ENCODE data around the gene NKAIN2. TPM values are rescaled to one million over a fixed set of nuclear protein-coding genes. Genes with fewer than 3 reads are reported as not detected.

The NKAIN2 gene
- total and polyA plus RNA-seq, 9 of the 15 experiments (the other 6 are each of a cell fraction or from before 2014, with no cell fraction given), result not detected

- Histone ChIP-seq H3K36me3 (ENCODE audit: control insufficient read depth, insufficient read depth, low read length) (no peaks in the 10 kb centered on the region), H3K4me1 (replicated peaks in 1 of 2; ENCODE audit: control insufficient read depth in 2 of 2, insufficient read depth in 2 of 2, low read length in 2 of 2) (no peaks in the 10 kb centered on the region), H3K4me2 (ENCODE audit: insufficient read depth, low read length) (no peak overlapping the region), H3K4me3 (no peak overlapping the region), H3K27ac (ENCODE audit: extremely low read depth, low read depth, low read length) (no peak overlapping the region), H3K9me1 (ENCODE audit: control insufficient read depth, insufficient read depth, low read length) (no peaks in the 10 kb centered on the region), H3K9ac (ENCODE audit: insufficient read depth in 1 of 2, low read depth in 2 of 2, low read length in 2 of 2) (no peak overlapping the region), H2AFZ (ENCODE audit: low read depth, low read length) (no peak overlapping the region), H4K20me1 (replicated peaks; ENCODE audit: control insufficient read depth, insufficient read depth, low read length) (no peaks in the 10 kb centered on the region), H3K9me3 (replicated peaks; ENCODE audit: control insufficient read depth, insufficient read depth, low read depth, low read length) (no peaks in the 10 kb centered on the region), H3K27me3 (ENCODE audit: control insufficient read depth in 2 of 2, insufficient read depth in 2 of 2, low read length in 2 of 2) (no peaks in the 10 kb centered on the region), H3K79me2 (ENCODE audit: control insufficient read depth, insufficient read depth, low read length) (no peaks in the 10 kb centered on the region)
- ATAC-seq, result no peak
- no peak for FAIRE-seq
- BruUV-seq (replicated peaks), result no TSS peak
- ChIA-PET POLR2A (no interaction called here), CTCF (ENCODE audit: low intra/inter-chr PET ratio) (no interaction called here)
- no peak for DNase-seq (ENCODE audit: extremely low read depth in 1 of 4, low spot score in 3 of 4)
- intact Hi-C loops (cut with micrococcal nuclease) (no loop called here), in situ Hi-C loops (cut with MboI) (no loop called here)
- whole genome bisulfite sequencing (ENCODE audit: insufficient coverage, low coverage, missing lambda C conversion rate), result 4% methylated on average over 6 of the region's 6 CpGs
- TF ChIP-seq ZNF23 (CRISPR knock-in tag; IDR thresholded peaks at IDR 0.05) (no peak), POLR2A (conservative IDR thresholded peaks at IDR 0.05) (no peak), HSF4 (CRISPR knock-in tag; IDR thresholded peaks at IDR 0.05; ENCODE audit: borderline replicate concordance) (no peak), CHD2 (IDR thresholded peaks at IDR 0.05; ENCODE audit: low read depth, low read length) (no peak), ETV6 (IDR thresholded peaks at IDR 0.05; ENCODE audit: borderline replicate concordance in 1 of 2, low read depth in 2 of 2, low read length in 1 of 2) (no peak), ETV6 (CRISPR knock-in tag; IDR thresholded peaks at IDR 0.05; ENCODE audit: borderline replicate concordance) (no peak), IFI16 (CRISPR knock-in tag; IDR thresholded peaks at IDR 0.05) (no peak), RBM15 (IDR thresholded peaks at IDR 0.05; ENCODE audit: insufficient read depth, low read length) (no peak), FOXJ3 (CRISPR knock-in tag; IDR thresholded peaks at IDR 0.05) (no peak), ATF4 (CRISPR knock-in tag; IDR thresholded peaks at IDR 0.05) (no peak), STAT5A (IDR thresholded peaks at IDR 0.05; ENCODE audit: borderline replicate concordance, low read length) (no peak), ZNF347 (CRISPR knock-in tag; IDR thresholded peaks at IDR 0.05; ENCODE audit: low read depth) (no peak), BCLAF1 (IDR thresholded peaks at IDR 0.05; ENCODE audit: borderline replicate concordance in 1 of 2, control insufficient read depth in 1 of 2, low read depth in 2 of 2, low read length in 1 of 2) (no peak), ZNF766 (CRISPR knock-in tag; conservative IDR thresholded peaks at IDR 0.05) (no peak), RBM39 (optimal IDR thresholded peaks at IDR 0.05; ENCODE audit: low read depth, low read length) (no peak), NCOA1 (IDR thresholded peaks at IDR 0.05; ENCODE audit: low read depth) (no peak)
- TF ChIP-seq, protein P1, sequence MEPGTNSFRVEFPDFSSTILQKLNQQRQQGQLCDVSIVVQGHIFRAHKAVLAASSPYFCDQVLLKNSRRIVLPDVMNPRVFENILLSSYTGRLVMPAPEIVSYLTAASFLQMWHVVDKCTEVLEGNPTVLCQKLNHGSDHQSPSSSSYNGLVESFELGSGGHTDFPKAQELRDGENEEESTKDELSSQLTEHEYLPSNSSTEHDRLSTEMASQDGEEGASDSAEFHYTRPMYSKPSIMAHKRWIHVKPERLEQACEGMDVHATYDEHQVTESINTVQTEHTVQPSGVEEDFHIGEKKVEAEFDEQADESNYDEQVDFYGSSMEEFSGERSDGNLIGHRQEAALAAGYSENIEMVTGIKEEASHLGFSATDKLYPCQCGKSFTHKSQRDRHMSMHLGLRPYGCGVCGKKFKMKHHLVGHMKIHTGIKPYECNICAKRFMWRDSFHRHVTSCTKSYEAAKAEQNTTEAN (CRISPR knock-in tag; IDR thresholded peaks at IDR 0.05), result no peak
- TF ChIP-seq, protein P2, sequence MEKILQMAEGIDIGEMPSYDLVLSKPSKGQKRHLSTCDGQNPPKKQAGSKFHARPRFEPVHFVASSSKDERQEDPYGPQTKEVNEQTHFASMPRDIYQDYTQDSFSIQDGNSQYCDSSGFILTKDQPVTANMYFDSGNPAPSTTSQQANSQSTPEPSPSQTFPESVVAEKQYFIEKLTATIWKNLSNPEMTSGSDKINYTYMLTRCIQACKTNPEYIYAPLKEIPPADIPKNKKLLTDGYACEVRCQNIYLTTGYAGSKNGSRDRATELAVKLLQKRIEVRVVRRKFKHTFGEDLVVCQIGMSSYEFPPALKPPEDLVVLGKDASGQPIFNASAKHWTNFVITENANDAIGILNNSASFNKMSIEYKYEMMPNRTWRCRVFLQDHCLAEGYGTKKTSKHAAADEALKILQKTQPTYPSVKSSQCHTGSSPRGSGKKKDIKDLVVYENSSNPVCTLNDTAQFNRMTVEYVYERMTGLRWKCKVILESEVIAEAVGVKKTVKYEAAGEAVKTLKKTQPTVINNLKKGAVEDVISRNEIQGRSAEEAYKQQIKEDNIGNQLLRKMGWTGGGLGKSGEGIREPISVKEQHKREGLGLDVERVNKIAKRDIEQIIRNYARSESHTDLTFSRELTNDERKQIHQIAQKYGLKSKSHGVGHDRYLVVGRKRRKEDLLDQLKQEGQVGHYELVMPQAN (IDR thresholded peaks at IDR 0.05; ENCODE audit: borderline replicate concordance), result no peak
These were observed 96.1 kb downstream of the NKAIN2 start for GRCh38 chr6:123899745-123900144.
